Small intestine (tissue), 7 donors: ENCODE results near the gene TRAPPC12. TPM values are rescaled to one million over a fixed set of nuclear protein-coding genes. Genes with fewer than 3 reads are reported as not detected.

ENCODE experiments used
- DNase-seq, 2 donors: peaks; one replicate each; pipeline versions ENCODE4 v3.0.0 to v3.0.0-alpha.2; 2013
- FAIRE-seq: peaks from 2 replicates; lab custom pipeline; 2012; peaks lifted over from hg19 to GRCh38; lab: Jason Lieb, UNC
- H3K27ac ChIP-seq, 3 donors: one replicate each; pipeline ENCODE4 v1.5.1; 2013; ENCODE audit warnings: low read length in 2 of 3, mild to moderate bottlenecking in 2 of 3, control low read depth in 1 of 3, inconsistent platforms in 1 of 3, low read depth in 1 of 3, moderate library complexity in 1 of 3
- H3K27me3 ChIP-seq, 3 donors: one replicate each; pipeline ENCODE4 v1.6.1; 2013; ENCODE audit warnings: low read length in 3 of 3, inconsistent platforms in 1 of 3; ENCODE audit not compliant: control insufficient read depth in 3 of 3, insufficient read depth in 3 of 3
- H3K36me3 ChIP-seq, 3 donors: one replicate each; pipeline ENCODE4 v1.6.1; 2013; ENCODE audit warnings: low read length in 3 of 3, inconsistent platforms in 1 of 3, low read depth in 1 of 3, mild to moderate bottlenecking in 1 of 3, moderate library complexity in 1 of 3; ENCODE audit not compliant: control insufficient read depth in 3 of 3, insufficient read depth in 2 of 3
- H3K4me1 ChIP-seq, 3 donors: one replicate each; pipeline ENCODE4 v1.6.1; 2013; ENCODE audit warnings: low read length in 2 of 3, inconsistent platforms in 1 of 3, low read depth in 1 of 3, mild to moderate bottlenecking in 1 of 3, moderate library complexity in 1 of 3; ENCODE audit not compliant: control insufficient read depth in 3 of 3, insufficient read depth in 2 of 3
- H3K4me3 ChIP-seq, 3 donors: one replicate each; pipeline ENCODE4 v1.5.1; 2013; ENCODE audit warnings: low read length in 3 of 3, control low read depth in 1 of 3, inconsistent platforms in 1 of 3, low read depth in 1 of 3, mild to moderate bottlenecking in 1 of 3, moderate library complexity in 1 of 3
- H3K9me3 ChIP-seq, 2 donors: one replicate each; pipeline ENCODE4 v1.6.1; 2013; ENCODE audit warnings: low read depth in 1 of 2, low read length in 1 of 2; ENCODE audit not compliant: control insufficient read depth in 2 of 2, insufficient read depth in 1 of 2
- WGBS, 3 donors: extraction: QIAGEN DNeasy Blood & Tissue Kit; methylation state at CpG; one replicate each; pipeline ENCODE4 v1.1.7; 2013; 5-methylcytosine and 5-hydroxymethylcytosine counted together
- polyA plus RNA-seq, 4 donors: library from polyadenylated mRNA; stranded (reverse) in 3 of 4; unstranded in 1 of 4; fragments of 200-250 nt in 3 of 4; fragments of 120-200 nt in 1 of 4; gene quantifications; one replicate each; pipeline versions ENCODE4 v1.2.1 to v1.2.3, GENCODE V29; 2013
- donor health status: healthy with polysubstance abuse.
- donor health status: control.
- donor health status: control.
- donor health status: Bipolar disorder and iron deficiency.
- donor health status: healthy.

Gene TRAPPC12
- polyA plus RNA-seq, 4 donors, result 43.9 to 120 (median 87.9) TPM

DNA sequence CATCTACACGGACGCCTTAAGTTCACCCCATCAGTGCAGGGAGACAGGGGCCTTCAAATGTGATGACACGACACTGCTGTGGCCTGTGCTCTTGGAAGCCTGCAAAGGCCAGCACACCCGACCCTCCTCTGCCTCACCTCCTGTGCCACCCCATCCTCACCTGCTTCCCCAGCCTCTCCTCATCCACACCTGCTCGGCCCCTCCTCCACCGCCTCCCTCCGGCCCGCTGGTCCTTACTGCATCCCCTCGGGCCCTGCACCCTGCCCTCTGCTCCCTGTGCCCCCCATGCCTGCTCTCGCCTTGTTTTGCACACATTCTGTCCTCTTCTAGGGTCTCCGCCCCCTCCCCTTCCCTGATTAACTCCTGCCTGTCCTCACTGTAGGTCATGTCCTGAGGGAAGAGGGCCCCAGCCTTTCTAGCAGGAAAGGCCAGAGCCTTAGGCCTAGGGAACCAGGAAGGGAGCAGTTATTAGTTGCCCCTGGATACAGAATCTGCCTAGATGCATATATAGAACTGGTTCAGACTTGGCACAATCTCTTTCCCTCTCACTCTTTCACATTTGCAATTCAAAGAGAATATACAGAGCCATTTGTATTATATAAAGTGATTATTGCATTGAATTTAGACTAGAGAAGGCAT, 39.4 kb downstream of the TRAPPC12 start:
- FAIRE-seq, result no peak
- Histone ChIP-seq H3K9me3 (no peaks in the 10 kb centered on the region), H3K36me3 (peaks cover 12 to 62% (median 21%) of the 10 kb centered on the region in 3 donors), H3K4me1 (no peaks in the 10 kb centered on the region), H3K27ac (no peak overlapping the region), H3K27me3 (no peaks in the 10 kb centered on the region), H3K4me3 (no peak overlapping the region)
- 91 to 93% (median 92%) methylated on average over 11 of the region's 11 CpGs for WGBS, 3 donors
- no peak for DNase-seq

- Histone ChIP-seq H3K36me3 (peaks cover 10 to 63% (median 21%) of the 10 kb centered on the region in 3 donors), H3K27me3 (no peaks in the 10 kb centered on the region), H3K9me3 (no peaks in the 10 kb centered on the region), H3K4me1 (no peaks in the 10 kb centered on the region), H3K27ac (no peak overlapping the region), H3K4me3 (no peak overlapping the region)
- 90 to 94% (median 92%) methylated on average over 12 to 13 of the region's 13 CpGs for WGBS, 3 donors
- DNase-seq (no peak), FAIRE-seq (no peak)
Measured at GRCh38 chr2:3420076-3420768, 40.7 kb downstream of the TRAPPC12 start.

- DNase-seq, result no peak
- peaks cover 13 to 67% (median 24%) of the 10 kb centered on the region in 3 donors for H3K36me3 ChIP-seq
- no peak overlapping the region for H3K4me3 ChIP-seq
- H3K4me1 ChIP-seq, result no peaks in the 10 kb centered on the region
- H3K27ac ChIP-seq, result no peak overlapping the region
- H3K9me3 ChIP-seq, result no peaks in the 10 kb centered on the region
- 87 to 90% (median 89%) methylated on average over 14 of the region's 14 CpGs for WGBS, 3 donors
- no peak for FAIRE-seq
- no peaks in the 10 kb centered on the region for H3K27me3 ChIP-seq
Measured at GRCh38 chr2:3420769-3421397, 41.4 kb downstream of the TRAPPC12 start.

DNA sequence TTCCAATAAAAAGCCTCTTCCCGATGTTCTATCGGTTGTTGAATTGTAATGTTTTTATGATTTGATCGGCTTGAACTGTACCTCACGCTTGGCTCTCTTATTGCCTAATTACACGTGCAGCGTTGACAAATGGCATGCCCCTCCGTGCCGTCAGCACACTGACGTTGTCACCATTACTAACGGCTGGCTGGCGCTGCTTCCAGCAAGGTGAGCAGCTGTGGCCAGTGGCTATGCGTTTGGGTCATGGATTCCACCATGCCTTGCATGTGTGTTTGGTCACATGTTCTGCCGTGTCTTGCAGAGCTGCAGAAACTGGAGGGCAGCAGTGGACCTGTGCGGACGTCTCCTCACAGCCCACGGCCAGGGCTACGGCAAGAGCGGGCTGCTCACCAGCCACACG, 42.1 kb downstream of the TRAPPC12 start:
- H3K27me3 ChIP-seq, result no peaks in the 10 kb centered on the region
- 91% methylated on average over 19 of the region's 19 CpGs for WGBS, 3 donors
- no peak for FAIRE-seq
- H3K27ac ChIP-seq, result no peak overlapping the region
- no peaks in the 10 kb centered on the region for H3K9me3 ChIP-seq
- H3K36me3 ChIP-seq, result peaks cover 13 to 69% (median 26%) of the 10 kb centered on the region in 3 donors
- no peak overlapping the region for H3K4me3 ChIP-seq
- no peak for DNase-seq
- H3K4me1 ChIP-seq, result no peaks in the 10 kb centered on the region

DNA sequence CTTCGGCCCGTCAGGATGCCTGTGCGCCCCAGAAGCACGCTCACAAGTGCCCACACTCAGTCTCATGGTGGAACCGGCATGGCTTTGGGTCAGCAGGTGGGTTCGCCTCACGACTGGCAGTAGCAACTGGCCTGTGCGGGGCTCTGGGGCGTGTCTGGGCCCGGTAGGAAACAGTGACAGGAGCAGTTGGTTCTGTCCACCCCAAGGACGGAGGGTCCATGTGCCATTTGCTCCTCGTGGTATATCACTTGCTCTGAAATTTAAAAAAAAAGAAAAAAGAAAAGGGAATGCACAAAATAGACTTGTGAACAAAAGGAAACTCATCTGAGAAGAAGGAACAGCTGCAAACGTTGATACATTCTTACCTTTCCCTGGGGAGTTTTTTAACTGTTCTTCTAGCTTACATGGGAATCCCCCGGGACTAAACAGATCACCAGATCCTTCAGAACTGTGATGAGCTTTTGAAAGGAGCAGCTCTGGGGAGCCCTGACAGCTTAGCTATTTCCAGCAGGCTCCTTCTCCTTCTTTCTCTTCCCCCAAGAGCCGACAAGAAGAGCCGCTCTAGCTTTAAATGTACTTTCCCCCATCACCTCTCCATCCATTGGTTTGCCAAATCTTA, 42.8 kb downstream of the TRAPPC12 start:
- no peak for DNase-seq

DNA sequence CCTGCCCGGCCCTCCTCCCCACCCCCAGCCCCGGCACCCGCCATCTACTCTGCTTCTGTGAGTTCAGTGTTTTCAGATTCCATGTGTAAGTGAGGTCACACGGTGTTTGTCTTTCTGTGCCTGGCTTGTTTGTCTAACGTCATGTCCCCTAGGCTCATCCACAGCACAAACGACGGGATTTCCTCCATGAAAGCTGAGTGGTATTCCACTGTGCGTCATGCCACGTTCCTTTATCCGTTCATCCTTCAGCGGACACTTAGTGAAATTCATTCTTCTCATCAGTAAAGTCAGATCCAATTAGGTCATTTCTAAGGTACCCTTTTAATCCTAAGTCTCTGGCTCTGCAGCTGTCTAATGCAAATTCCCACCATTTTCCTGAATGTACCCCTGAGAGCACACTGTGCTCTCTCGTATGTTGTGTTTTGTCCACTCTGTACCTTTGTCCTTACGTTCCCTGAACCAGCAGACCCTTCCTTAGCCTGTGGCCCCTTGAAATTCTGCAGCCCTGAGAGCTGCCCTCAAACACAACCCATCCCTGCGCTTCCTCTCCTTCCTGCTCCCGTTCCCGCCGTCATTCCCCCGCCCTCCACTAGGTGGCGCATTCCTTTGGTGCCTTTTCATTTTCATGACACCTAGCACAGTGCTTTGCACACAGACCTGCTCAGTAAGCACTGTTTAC, 44.1 kb downstream of the TRAPPC12 start:
- no peak overlapping the region for H3K27ac ChIP-seq
- peak; percentile 70 to 71 for DNase-seq
- 70 to 78% (median 71%) methylated on average over 19 of the region's 19 CpGs for WGBS, 3 donors
- H3K9me3 ChIP-seq, result no peaks in the 10 kb centered on the region
- H3K36me3 ChIP-seq, result peaks cover 13 to 64% (median 26%) of the 10 kb centered on the region in 3 donors
- FAIRE-seq, result no peak
- H3K27me3 ChIP-seq, result no peaks in the 10 kb centered on the region
- H3K4me3 ChIP-seq, result no peak overlapping the region
- H3K4me1 ChIP-seq, result no peaks in the 10 kb centered on the region

More for the DNA sequence above, 42.8 kb downstream of the TRAPPC12 start:
- no peaks in the 10 kb centered on the region for H3K27me3 ChIP-seq
- peaks cover 13 to 70% (median 26%) of the 10 kb centered on the region in 3 donors for H3K36me3 ChIP-seq
- no peaks in the 10 kb centered on the region for H3K4me1 ChIP-seq
- FAIRE-seq, result no peak
- H3K4me3 ChIP-seq, result no peak overlapping the region
- H3K9me3 ChIP-seq, result no peaks in the 10 kb centered on the region
- no peak overlapping the region for H3K27ac ChIP-seq
- 82 to 88% (median 85%) methylated on average over 16 of the region's 16 CpGs for WGBS, 3 donors

- no peak for FAIRE-seq
- no peak overlapping the region for H3K4me3 ChIP-seq
- H3K27ac ChIP-seq, result no peak overlapping the region
- H3K9me3 ChIP-seq, result no peaks in the 10 kb centered on the region
- H3K27me3 ChIP-seq, result no peaks in the 10 kb centered on the region
- H3K36me3 ChIP-seq, result peaks cover 12 to 65% (median 26%) of the 10 kb centered on the region in 3 donors
- H3K4me1 ChIP-seq, result no peaks in the 10 kb centered on the region
- DNase-seq, result peak in 1 of 2 donors; percentile 61
- WGBS, 3 donors, result 33 to 78% (median 61%) methylated on average over 9 of the region's 9 CpGs
Measured at GRCh38 chr2:3424171-3424795, 44.8 kb downstream of the TRAPPC12 start.
